CD8-positive, alpha-beta memory T cell (primary cell): ENCODE data around the gene GRM8. TPM values are rescaled to one million over a fixed set of nuclear protein-coding genes. Genes with fewer than 3 reads are reported as not detected.

Source experiments
- CTCF ChIA-PET: fragments of 350-600 bp; sonication (Branson Sonifier 250); formaldehyde crosslinking; loops from one replicate; lab custom pipeline; 2021; ENCODE audit warnings: antibody characterized with exemption; lab: Charles Lee
- POLR2A ChIA-PET: fragments of 350-600 bp; sonication (Branson Sonifier 250); formaldehyde crosslinking; loops from one replicate; lab custom pipeline; 2021; ENCODE audit warnings: antibody characterized with exemption; lab: Charles Lee
- DNase-seq, 5 donors: peaks; one replicate each; pipeline versions ENCODE4 v3.0.0 to v3.0.0-alpha.2; 2020 to 2022; ENCODE audit warnings: mixed read lengths in 1 of 5
- H3K27ac ChIP-seq: one replicate; pipeline ENCODE4 v1.7.0; 2013; ENCODE audit warnings: low read depth, mild to moderate bottlenecking, low read length, moderate library complexity
- H3K27me3 ChIP-seq: 2 replicates; pipeline ENCODE4 v1.7.0; 2013; ENCODE audit warnings: low read length, mild to moderate bottlenecking; ENCODE audit not compliant: insufficient read depth, poor library complexity, severe bottlenecking
- H3K36me3 ChIP-seq: 2 replicates; pipeline ENCODE4 v1.7.0; 2013; ENCODE audit warnings: mild to moderate bottlenecking, low read length, moderate library complexity; ENCODE audit not compliant: insufficient read depth
- H3K4me1 ChIP-seq: 2 replicates; pipeline ENCODE4 v1.7.0; 2013; ENCODE audit warnings: mild to moderate bottlenecking, low read length, moderate library complexity; ENCODE audit not compliant: insufficient read depth
- H3K4me3 ChIP-seq: 2 replicates; pipeline ENCODE4 v1.7.0; 2013; ENCODE audit warnings: mild to moderate bottlenecking, low read length
- H3K9me3 ChIP-seq: 2 replicates; pipeline ENCODE4 v1.7.0; 2013; ENCODE audit warnings: mild to moderate bottlenecking, low read length
- H3K27ac Mint-ChIP-seq, 8 donors: one replicate each; pipeline ENCODE4 v1.8.0; 2020 to 2021; ENCODE audit warnings: mixed read lengths in 8 of 8, mild to moderate bottlenecking in 6 of 8, inconsistent platforms in 3 of 8, moderate library complexity in 3 of 8
- H3K27me3 Mint-ChIP-seq, 2 donors: one replicate each; pipeline ENCODE4 v1.8.0; 2020 to 2021; ENCODE audit warnings: mixed read lengths in 2 of 2, mild to moderate bottlenecking in 1 of 2, moderate library complexity in 1 of 2
- H3K36me3 Mint-ChIP-seq, 3 donors: one replicate each; pipeline ENCODE4 v1.8.0; 2020 to 2021; ENCODE audit warnings: mixed read lengths in 3 of 3, inconsistent platforms in 1 of 3, mild to moderate bottlenecking in 1 of 3
- H3K4me1 Mint-ChIP-seq, 3 donors: one replicate each; pipeline ENCODE4 v1.8.0; 2020 to 2021; ENCODE audit warnings: mixed read lengths in 3 of 3, inconsistent platforms in 1 of 3, mild to moderate bottlenecking in 1 of 3
- H3K4me3 Mint-ChIP-seq, 7 donors: one replicate each; pipeline ENCODE4 v1.8.0; 2020 to 2021; ENCODE audit warnings: mixed read lengths in 7 of 7, mild to moderate bottlenecking in 6 of 7, moderate library complexity in 4 of 7, inconsistent platforms in 2 of 7
- H3K9me3 Mint-ChIP-seq, 5 donors: one replicate each; pipeline ENCODE4 v1.8.0; 2020 to 2022; ENCODE audit warnings: mixed read lengths in 5 of 5, mild to moderate bottlenecking in 3 of 5, moderate library complexity in 2 of 5, inconsistent platforms in 1 of 5
- polyA plus RNA-seq: library from polyadenylated mRNA; unstranded; fragments of 300-500 nt; fragmentation: Illumina TruSeq; gene quantifications from one replicate; pipeline ENCODE4 v1.2.3, GENCODE V29; 2021
- total RNA-seq, 2 experiments: library from RNA; stranded (reverse); gene quantifications; one replicate each; pipeline ENCODE4 v1.2.3, GENCODE V29; 2021

The GRM8 gene
- total and polyA plus RNA-seq, 3 experiments from 2014 or later: not detected

DNA sequence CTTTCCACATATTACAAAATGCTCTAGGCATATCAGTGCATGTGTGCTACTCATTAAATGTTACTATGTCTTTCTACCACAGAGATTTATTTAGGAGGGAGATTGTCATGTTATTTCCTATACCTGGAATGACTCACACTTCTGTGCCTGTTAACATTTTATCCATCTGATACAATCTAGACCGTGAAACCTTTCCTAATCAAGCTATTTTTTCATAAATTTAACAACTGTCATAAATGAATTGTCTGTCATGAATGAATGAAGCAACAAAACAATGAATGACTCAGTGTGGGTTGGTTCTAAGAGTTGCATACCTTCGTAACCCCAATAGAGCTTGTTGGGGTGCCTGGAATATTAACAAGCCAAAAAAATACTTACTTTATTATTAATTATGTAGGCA is 554.3 kb downstream of the GRM8 start:
- Mint-ChIP-seq H3K9me3 (peaks cover 0 to 2% (median 0%) of the 10 kb centered on the region in 5 donors), H3K4me1 (peaks cover 2 to 19% (median 8%) of the 10 kb centered on the region in 3 donors), H3K4me3 (no peak overlapping the region), H3K27me3 (peaks cover 0 to 1% of the 10 kb centered on the region in 2 donors), H3K36me3 (no peaks in the 10 kb centered on the region), H3K27ac (no peak overlapping the region)
- no peaks in the 10 kb centered on the region for H3K27me3 ChIP-seq
- no peaks in the 10 kb centered on the region for H3K4me1 ChIP-seq
- no peak overlapping the region for H3K27ac ChIP-seq
- CTCF ChIA-PET: no interaction called here
- no peak for DNase-seq
- H3K36me3 ChIP-seq: no peaks in the 10 kb centered on the region
- no peaks in the 10 kb centered on the region for H3K9me3 ChIP-seq
- POLR2A ChIA-PET: no interaction called here
- no peak overlapping the region for H3K4me3 ChIP-seq

DNA sequence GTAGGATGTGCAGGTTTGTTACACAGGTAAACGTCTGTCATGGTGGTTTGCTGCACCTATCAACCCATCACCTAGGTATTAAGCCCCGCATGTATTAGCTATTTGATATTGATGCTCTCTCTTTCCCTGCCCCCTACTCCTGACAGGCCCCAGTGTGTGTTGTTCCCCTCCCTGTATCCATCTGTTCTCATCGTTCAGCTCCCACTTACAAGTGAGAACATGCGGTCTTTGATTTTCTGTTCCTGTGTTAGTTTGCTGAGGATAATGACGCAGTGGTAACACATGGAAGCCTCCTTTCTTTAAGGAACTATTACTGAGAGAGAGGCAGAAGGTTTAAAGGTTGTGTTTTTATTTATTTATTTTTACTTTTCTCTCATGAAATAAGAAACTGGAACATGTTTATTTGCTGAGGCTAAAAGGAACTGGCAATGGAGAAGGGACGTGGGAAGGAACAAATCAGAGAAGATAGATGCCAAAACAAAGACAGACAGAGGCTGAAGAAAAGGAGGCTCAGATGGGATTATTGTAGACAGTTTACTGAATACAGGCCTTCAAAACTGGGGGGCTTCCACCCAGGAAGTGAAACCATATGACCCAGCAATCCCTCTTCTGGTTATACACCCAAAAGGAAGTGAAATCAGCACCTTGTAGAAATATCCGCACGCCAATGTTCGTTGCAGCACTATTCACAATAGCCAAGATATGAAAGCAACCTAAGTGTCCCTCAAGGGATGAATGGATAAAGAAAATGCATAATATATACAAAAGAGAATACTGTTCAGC is 556.3 kb downstream of the GRM8 start:
- no peak overlapping the region for H3K27ac ChIP-seq
- no peaks in the 10 kb centered on the region for H3K36me3 Mint-ChIP-seq
- no peaks in the 10 kb centered on the region for H3K27me3 ChIP-seq
- CTCF ChIA-PET: no interaction called here
- H3K4me1 ChIP-seq: no peaks in the 10 kb centered on the region
- no peaks in the 10 kb centered on the region for H3K27me3 Mint-ChIP-seq
- no peak overlapping the region for H3K4me3 ChIP-seq
- no peak overlapping the region for H3K27ac Mint-ChIP-seq
- H3K9me3 Mint-ChIP-seq: peaks cover 0 to 2% (median 0%) of the 10 kb centered on the region in 5 donors
- peaks cover 2 to 16% (median 8%) of the 10 kb centered on the region in 3 donors for H3K4me1 Mint-ChIP-seq
- no peaks in the 10 kb centered on the region for H3K36me3 ChIP-seq
- no peaks in the 10 kb centered on the region for H3K9me3 ChIP-seq
- POLR2A ChIA-PET: no interaction called here
- no peak for DNase-seq
- H3K4me3 Mint-ChIP-seq: no peak overlapping the region

DNA sequence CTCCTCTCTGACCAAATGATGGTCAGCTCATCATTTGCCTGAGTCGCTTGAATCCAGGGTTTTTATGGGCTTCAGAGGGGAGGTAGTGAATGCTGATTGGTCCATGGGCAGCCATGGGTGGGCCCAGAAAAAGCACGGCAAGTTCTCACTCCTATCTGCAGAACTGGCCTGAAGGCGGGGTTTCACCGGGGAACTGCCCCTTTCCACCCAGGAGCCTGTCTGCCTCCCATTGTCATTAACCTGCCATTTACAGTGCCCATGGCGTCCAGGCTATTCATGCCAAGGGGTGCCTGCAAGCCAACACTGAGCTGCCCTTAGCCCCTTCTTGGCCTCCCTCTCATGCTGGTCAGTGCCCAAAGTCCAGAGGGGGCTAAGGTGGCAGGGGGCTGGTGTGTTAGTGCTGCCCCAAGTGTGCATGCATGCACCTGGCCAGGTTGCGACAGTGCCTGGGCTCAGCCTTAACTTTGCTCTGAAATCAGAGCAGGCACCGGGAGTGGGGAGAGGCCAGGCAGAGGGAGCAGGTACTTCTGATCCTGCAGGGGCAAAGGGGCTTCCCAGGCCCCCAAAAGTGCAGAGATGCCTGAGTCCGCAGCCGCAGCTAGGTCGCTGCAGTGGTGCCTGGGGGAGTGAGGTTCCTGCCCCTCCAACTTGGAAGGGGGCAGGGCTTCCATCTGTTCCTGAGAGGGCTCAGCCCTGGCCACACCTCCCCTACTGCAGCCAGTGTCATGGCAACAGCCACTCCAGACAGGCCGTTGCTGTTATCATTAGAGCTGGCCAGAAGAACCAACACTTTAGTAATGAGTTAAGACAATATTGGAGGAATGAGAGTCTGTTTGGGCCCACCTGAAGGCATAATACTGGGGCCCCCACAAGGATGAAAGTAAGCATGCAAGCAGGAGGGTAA is 561.6 kb downstream of the GRM8 start:
- Mint-ChIP-seq H3K27me3 (no peaks in the 10 kb centered on the region), H3K4me1 (no peaks in the 10 kb centered on the region), H3K9me3 (peaks cover 0 to 2% (median 0%) of the 10 kb centered on the region in 5 donors), H3K27ac (peak overlapping the region in 1 of 8 donors; percentile 14), H3K4me3 (no peak overlapping the region), H3K36me3 (no peaks in the 10 kb centered on the region)
- Histone ChIP-seq H3K27me3 (no peaks in the 10 kb centered on the region), H3K4me3 (no peak overlapping the region), H3K4me1 (no peaks in the 10 kb centered on the region), H3K9me3 (no peaks in the 10 kb centered on the region), H3K36me3 (no peaks in the 10 kb centered on the region), H3K27ac (no peak overlapping the region)
- CTCF ChIA-PET: no interaction called here
- POLR2A ChIA-PET: no interaction called here
- no peak for DNase-seq

- H3K4me3 Mint-ChIP-seq: peak overlapping the region in 1 of 7 donors; percentile 18
- H3K9me3 Mint-ChIP-seq: no peaks in the 10 kb centered on the region
- CTCF ChIA-PET: no interaction called here
- H3K9me3 ChIP-seq: no peaks in the 10 kb centered on the region
- H3K4me1 ChIP-seq: no peaks in the 10 kb centered on the region
- no peaks in the 10 kb centered on the region for H3K27me3 ChIP-seq
- no peak overlapping the region for H3K27ac ChIP-seq
- H3K27me3 Mint-ChIP-seq: no peaks in the 10 kb centered on the region
- H3K4me1 Mint-ChIP-seq: no peaks in the 10 kb centered on the region
- no peak for DNase-seq
- H3K36me3 Mint-ChIP-seq: no peaks in the 10 kb centered on the region
- no peaks in the 10 kb centered on the region for H3K36me3 ChIP-seq
- H3K4me3 ChIP-seq: no peak overlapping the region
- POLR2A ChIA-PET: no interaction called here
- no peak overlapping the region for H3K27ac Mint-ChIP-seq
These were observed 562.6 kb downstream of the GRM8 start for GRCh38 chr7:126690104-126690503.

- no peak for DNase-seq
- Histone ChIP-seq H3K9me3 (no peaks in the 10 kb centered on the region), H3K4me1 (no peaks in the 10 kb centered on the region), H3K27me3 (no peaks in the 10 kb centered on the region), H3K4me3 (no peak overlapping the region), H3K36me3 (no peaks in the 10 kb centered on the region), H3K27ac (no peak overlapping the region)
- ChIA-PET CTCF (no interaction called here), POLR2A (no interaction called here)
- Mint-ChIP-seq H3K27ac (no peak overlapping the region), H3K4me1 (no peaks in the 10 kb centered on the region), H3K4me3 (no peak overlapping the region), H3K27me3 (no peaks in the 10 kb centered on the region), H3K9me3 (no peaks in the 10 kb centered on the region), H3K36me3 (no peaks in the 10 kb centered on the region)
These were observed 563.7 kb downstream of the GRM8 start for GRCh38 chr7:126689037-126689436.

DNA sequence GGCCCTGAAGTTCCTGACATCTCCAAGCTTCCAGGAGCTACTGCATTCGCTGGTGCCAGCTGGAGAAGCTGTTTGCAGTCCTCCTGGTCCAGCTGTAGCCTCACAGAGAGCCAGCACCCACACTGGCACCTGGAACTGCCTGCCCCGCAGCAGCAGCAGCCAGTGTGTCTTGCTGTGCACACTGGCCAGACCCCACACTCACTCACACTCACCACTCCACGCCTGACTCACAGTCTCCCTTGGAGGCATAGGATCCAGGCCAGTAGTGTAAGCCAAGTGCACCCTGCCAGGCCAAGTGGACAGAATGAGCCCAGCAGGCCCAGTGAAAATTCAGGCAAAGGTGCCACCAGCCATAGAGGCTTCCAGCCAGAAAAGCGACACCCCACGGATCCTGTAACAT is 566.3 kb downstream of the GRM8 start:
- Histone ChIP-seq H3K27me3 (no peaks in the 10 kb centered on the region), H3K4me3 (no peak overlapping the region), H3K9me3 (no peaks in the 10 kb centered on the region), H3K27ac (no peak overlapping the region), H3K4me1 (no peaks in the 10 kb centered on the region), H3K36me3 (no peaks in the 10 kb centered on the region)
- Mint-ChIP-seq H3K36me3 (no peaks in the 10 kb centered on the region), H3K9me3 (no peaks in the 10 kb centered on the region), H3K27me3 (no peaks in the 10 kb centered on the region), H3K27ac (peak overlapping the region in 1 of 8 donors; percentile 5), H3K4me3 (no peak overlapping the region), H3K4me1 (no peaks in the 10 kb centered on the region)
- no peak for DNase-seq
- ChIA-PET POLR2A (no interaction called here), CTCF (no interaction called here)

- H3K27me3 Mint-ChIP-seq: no peaks in the 10 kb centered on the region
- no peaks in the 10 kb centered on the region for H3K36me3 Mint-ChIP-seq
- CTCF ChIA-PET: no interaction called here
- H3K27ac ChIP-seq: no peak overlapping the region
- H3K9me3 ChIP-seq: no peaks in the 10 kb centered on the region
- H3K4me3 ChIP-seq: no peak overlapping the region
- H3K27ac Mint-ChIP-seq: no peak overlapping the region
- H3K4me1 ChIP-seq: no peaks in the 10 kb centered on the region
- POLR2A ChIA-PET: no interaction called here
- no peaks in the 10 kb centered on the region for H3K4me1 Mint-ChIP-seq
- H3K36me3 ChIP-seq: no peaks in the 10 kb centered on the region
- H3K4me3 Mint-ChIP-seq: no peak overlapping the region
- DNase-seq: no peak
- no peaks in the 10 kb centered on the region for H3K27me3 ChIP-seq
- no peaks in the 10 kb centered on the region for H3K9me3 Mint-ChIP-seq
These were observed 567.1 kb downstream of the GRM8 start for GRCh38 chr7:126685596-126685995.

DNA sequence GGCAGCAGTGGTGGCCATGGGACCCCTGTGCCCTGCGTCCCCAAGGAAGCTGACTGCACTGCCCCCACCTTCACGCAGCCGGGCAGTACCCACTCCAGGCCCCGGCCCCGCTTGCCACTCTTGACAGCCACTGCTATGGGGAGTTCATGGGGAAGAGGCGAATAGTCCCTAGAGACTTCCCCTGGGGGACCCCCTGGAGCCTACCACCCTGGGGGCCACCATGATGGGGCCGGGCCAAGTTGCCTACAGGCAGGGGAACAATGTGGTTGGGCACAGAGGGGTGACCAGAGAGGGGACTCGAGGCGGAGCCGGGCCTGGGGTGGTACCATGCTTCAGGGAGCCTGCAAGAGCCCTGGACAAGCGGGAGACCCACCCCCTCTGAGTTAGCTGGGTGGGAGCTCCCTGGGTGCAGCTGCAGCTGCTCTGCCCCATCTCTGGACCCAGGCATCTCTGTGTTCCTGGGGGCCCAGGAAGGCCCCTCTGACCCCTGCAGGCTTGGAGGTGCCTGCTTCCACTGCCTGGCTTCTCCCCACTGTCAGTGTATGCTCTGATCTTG is 567.6 kb downstream of the GRM8 start:
- Mint-ChIP-seq H3K27ac (no peak overlapping the region), H3K27me3 (no peaks in the 10 kb centered on the region), H3K4me1 (no peaks in the 10 kb centered on the region), H3K9me3 (no peaks in the 10 kb centered on the region), H3K4me3 (no peak overlapping the region), H3K36me3 (no peaks in the 10 kb centered on the region)
- Histone ChIP-seq H3K9me3 (no peaks in the 10 kb centered on the region), H3K4me3 (no peak overlapping the region), H3K36me3 (no peaks in the 10 kb centered on the region), H3K27me3 (no peaks in the 10 kb centered on the region), H3K27ac (no peak overlapping the region), H3K4me1 (no peaks in the 10 kb centered on the region)
- ChIA-PET POLR2A (no interaction called here), CTCF (no interaction called here)
- no peak for DNase-seq
